ENCODE data around the gene AKR1B1.

- TF ChIP-seq CTCF (IDR thresholded peaks at IDR 0.05): no peak
- TF ChIP-seq EP300 (IDR thresholded peaks at IDR 0.05; ENCODE audit: borderline replicate concordance in 1 of 2, low read depth in 1 of 2, low read length in 1 of 2): no peak
- TF ChIP-seq REST (IDR thresholded peaks at IDR 0.05; ENCODE audit: low read depth, low read length): no peak
- TF ChIP-seq RXRA (IDR thresholded peaks at IDR 0.05; ENCODE audit: borderline replicate concordance, low read depth): no peak
- no peak for TF ChIP-seq EZH2phosphoT487 (IDR thresholded peaks at IDR 0.05; ENCODE audit: borderline replicate concordance, low read depth)
- TF ChIP-seq FOXJ3 (CRISPR knock-in tag; IDR thresholded peaks at IDR 0.05): no peak
- no peak for TF ChIP-seq TEAD4 (IDR thresholded peaks at IDR 0.05; ENCODE audit: borderline replicate concordance, insufficient read depth)
- TF ChIP-seq TAF1 (IDR thresholded peaks at IDR 0.05; ENCODE audit: borderline replicate concordance, low read depth, low read length): no peak
- no peak for TF ChIP-seq CHD2 (IDR thresholded peaks at IDR 0.05; ENCODE audit: low read length, partially characterized antibody)
- TF ChIP-seq SMC3 (IDR thresholded peaks at IDR 0.05; ENCODE audit: low read depth, low read length): no peak
- no peak for TF ChIP-seq NFIC (IDR thresholded peaks at IDR 0.05; ENCODE audit: borderline replicate concordance)
- TF ChIP-seq RAD21 (IDR thresholded peaks at IDR 0.05; ENCODE audit: low read length): no peak
- TF ChIP-seq RCOR1 (IDR thresholded peaks at IDR 0.05; ENCODE audit: low read length): no peak
Measured at GRCh38 chr7:134477954-134478353, 19.1 kb upstream of the AKR1B1 start.

All from SK-N-SH (cell line).